ENCODE results near the gene FBXW7.

Gene FBXW7

GRCh38 chr4:152510349-152511147 lies 25.3 kb downstream of the FBXW7 start:
- DNase-seq (ENCODE audit: low read depth): no peak

- no peak for DNase-seq (ENCODE audit: low read depth)
These were observed 26.2 kb downstream of the FBXW7 start for GRCh38 chr4:152509595-152510225.

- no peak for DNase-seq (ENCODE audit: low read depth)
These were observed 27.1 kb downstream of the FBXW7 start for GRCh38 chr4:152508818-152509217.

GRCh38 chr4:152508386-152508785 lies 27.5 kb downstream of the FBXW7 start:
- no peak for DNase-seq (ENCODE audit: low read depth)

- DNase-seq (ENCODE audit: low read depth): no peak
These were observed 32.1 kb downstream of the FBXW7 start for GRCh38 chr4:152503653-152504290.

GRCh38 chr4:152501846-152502536 lies 33.9 kb downstream of the FBXW7 start:
- no peak for DNase-seq (ENCODE audit: low read depth)

GRCh38 chr4:152500800-152501434 lies 35.0 kb downstream of the FBXW7 start:
- DNase-seq (ENCODE audit: low read depth): peak; percentile 54

GRCh38 chr4:152500275-152500674 lies 35.6 kb downstream of the FBXW7 start:
- DNase-seq (ENCODE audit: low read depth): no peak

- no peak for DNase-seq (ENCODE audit: low read depth)
These were observed 36.5 kb downstream of the FBXW7 start for GRCh38 chr4:152499344-152499743.

GRCh38 chr4:152494020-152494419 lies 41.9 kb downstream of the FBXW7 start:
- DNase-seq (ENCODE audit: low read depth): no peak

GRCh38 chr4:152488246-152488645 lies 47.6 kb downstream of the FBXW7 start:
- no peak for DNase-seq (ENCODE audit: low read depth)

- DNase-seq (ENCODE audit: low read depth): no peak
These were observed 49.2 kb downstream of the FBXW7 start for GRCh38 chr4:152486429-152487389.

GRCh38 chr4:152485726-152486276 lies 50.1 kb downstream of the FBXW7 start:
- no peak for DNase-seq (ENCODE audit: low read depth)

- DNase-seq (ENCODE audit: low read depth): no peak
These were observed 53.7 kb downstream of the FBXW7 start for GRCh38 chr4:152482211-152482610.

- no peak for DNase-seq (ENCODE audit: low read depth)
These were observed 55.0 kb downstream of the FBXW7 start for GRCh38 chr4:152480901-152481300.

GRCh38 chr4:152480326-152480725 lies 55.6 kb downstream of the FBXW7 start:
- no peak for DNase-seq (ENCODE audit: low read depth)

- DNase-seq (ENCODE audit: low read depth): no peak
These were observed 56.4 kb downstream of the FBXW7 start for GRCh38 chr4:152479428-152480026.

GRCh38 chr4:152478461-152479237 lies 57.2 kb downstream of the FBXW7 start:
- no peak for DNase-seq (ENCODE audit: low read depth)

- no peak for DNase-seq (ENCODE audit: low read depth)
These were observed 59.1 kb downstream of the FBXW7 start for GRCh38 chr4:152476796-152477195.

Measured in stimulated activated CD8-positive, alpha-beta memory T cell treated with anti-CD3 and anti-CD28 coated beads, Interleukin-12 subunit alpha, Interleukin-12 subunit beta, amount 100 ng/mL, for 1 hour (primary cell).